CD14-positive monocyte (primary cell): ENCODE data around the gene TECPR2. TPM values are rescaled to one million over a fixed set of nuclear protein-coding genes. Genes with fewer than 3 reads are reported as not detected.

ENCODE experiments used
- DNase-seq, 3 donors: peaks; one replicate each; pipeline ENCODE4 v3.0.0-alpha.2; 2011 to 2022
- H2AFZ ChIP-seq: 2 replicates; pipeline ENCODE4 v1.6.0; 2012; ENCODE audit warnings: mild to moderate bottlenecking, low read depth, low read length, inconsistent platforms; ENCODE audit not compliant: insufficient read depth, poor library complexity, severe bottlenecking
- H3K27ac ChIP-seq, 2 donors: 1 replicate in 1 of 2; 2 replicates in 1 of 2; pipeline ENCODE4 v1.5.1; 2012 to 2013; ENCODE audit warnings: low read length in 2 of 2, control low read depth in 1 of 2, inconsistent platforms in 1 of 2, low read depth in 1 of 2, mild to moderate bottlenecking in 1 of 2
- H3K27me3 ChIP-seq, 2 donors: one replicate each; pipeline versions ENCODE4 v1.6.0 to v1.6.1; 2011 to 2013; ENCODE audit warnings: low read length in 2 of 2; ENCODE audit not compliant: control insufficient read depth in 2 of 2, insufficient read depth in 2 of 2
- H3K36me3 ChIP-seq, 2 donors: replicated peaks in 1 of 2; 1 replicate in 1 of 2; 2 replicates in 1 of 2; pipeline versions ENCODE4 v1.5.1 to v1.6.1; 2012 to 2013; ENCODE audit warnings: low read length in 2 of 2, control low read depth in 1 of 2, inconsistent platforms in 1 of 2, mild to moderate bottlenecking in 1 of 2; ENCODE audit not compliant: insufficient read depth in 2 of 2, control insufficient read depth in 1 of 2
- H3K4me1 ChIP-seq, 2 donors: 1 replicate in 1 of 2; 2 replicates in 1 of 2; pipeline versions ENCODE4 v1.5.1 to v1.6.1; 2012 to 2013; ENCODE audit warnings: low read length in 2 of 2, control low read depth in 1 of 2, inconsistent platforms in 1 of 2, mild to moderate bottlenecking in 1 of 2, moderate library complexity in 1 of 2; ENCODE audit not compliant: insufficient read depth in 2 of 2, control insufficient read depth in 1 of 2
- H3K4me2 ChIP-seq: replicated peaks from 2 replicates; pipeline ENCODE3; 2012; ENCODE audit warnings: low read length, moderate library complexity, mild to moderate bottlenecking; ENCODE audit not compliant: poor library complexity, severe bottlenecking; ENCODE audit errors: extremely low read depth
- H3K4me3 ChIP-seq, 3 experiments: fragments of 200-600 bp in 1 of 3; sonication (generic) in 1 of 3; replicated peaks in 1 of 3; 1 replicate in 2 of 3; 2 replicates in 1 of 3; pipeline ENCODE4 v1.5.1; 2011 to 2013; ENCODE audit warnings: low read length in 3 of 3, mild to moderate bottlenecking in 3 of 3, control low read depth in 2 of 3, low read depth in 2 of 3, inconsistent platforms in 1 of 3, moderate library complexity in 1 of 3
- H3K79me2 ChIP-seq: 2 replicates; pipeline ENCODE4 v1.6.0; 2012; ENCODE audit warnings: mild to moderate bottlenecking, control low read depth, inconsistent platforms, low read length, moderate library complexity; ENCODE audit not compliant: insufficient read depth
- H3K9ac ChIP-seq: 2 replicates; pipeline ENCODE4 v1.6.0; 2017; ENCODE audit warnings: low read length, mild to moderate bottlenecking; ENCODE audit not compliant: insufficient read depth, poor library complexity, severe bottlenecking
- H3K9me3 ChIP-seq, 2 donors: replicated peaks in 1 of 2; 1 replicate in 1 of 2; 2 replicates in 1 of 2; pipeline versions ENCODE4 v1.5.1 to v1.6.1; 2012 to 2013; ENCODE audit warnings: low read length in 2 of 2, control low read depth in 1 of 2; ENCODE audit not compliant: control insufficient read depth in 1 of 2, insufficient read depth in 1 of 2
- H4K20me1 ChIP-seq: 2 replicates; pipeline ENCODE4 v1.6.0; 2012; ENCODE audit warnings: mild to moderate bottlenecking, low read length, control low read depth, moderate library complexity; ENCODE audit not compliant: insufficient read depth
- H3K27ac Mint-ChIP-seq, 7 donors: one replicate each; pipeline ENCODE4 v1.8.0; 2020; ENCODE audit warnings: mild to moderate bottlenecking in 7 of 7, mixed read lengths in 7 of 7, moderate library complexity in 6 of 7, inconsistent platforms in 2 of 7
- H3K27me3 Mint-ChIP-seq, 3 donors: one replicate each; pipeline ENCODE4 v1.8.0; 2021 to 2022; ENCODE audit warnings: low read depth in 3 of 3, mild to moderate bottlenecking in 3 of 3, mixed read lengths in 3 of 3, moderate library complexity in 3 of 3, inconsistent platforms in 1 of 3
- H3K36me3 Mint-ChIP-seq, 2 donors: one replicate each; pipeline ENCODE4 v1.8.0; 2020; ENCODE audit warnings: mixed read lengths in 2 of 2, inconsistent platforms in 1 of 2, mild to moderate bottlenecking in 1 of 2
- H3K4me1 Mint-ChIP-seq: one replicate; pipeline ENCODE4 v1.8.0; 2020; ENCODE audit warnings: mild to moderate bottlenecking, mixed read lengths
- H3K4me3 Mint-ChIP-seq, 2 donors: one replicate each; pipeline ENCODE4 v1.8.0; 2020; ENCODE audit warnings: mild to moderate bottlenecking in 2 of 2, mixed read lengths in 2 of 2, moderate library complexity in 1 of 2
- H3K9me3 Mint-ChIP-seq, 7 donors: one replicate each; pipeline ENCODE4 v1.8.0; 2020 to 2022; ENCODE audit warnings: mixed read lengths in 7 of 7, mild to moderate bottlenecking in 6 of 7, moderate library complexity in 6 of 7, inconsistent platforms in 2 of 7
- CTCF ChIP-seq: fragments of 200-600 bp; IDR thresholded peaks from one replicate; pipeline ENCODE4 v1.8.0; 2022; ENCODE audit warnings: antibody characterized with exemption, mild to moderate bottlenecking
- WGBS: methylation state at CpG from one replicate; pipeline ENCODE4 v1.1.5; 2013; ENCODE audit warnings: missing lambda C conversion rate; ENCODE audit not compliant: insufficient coverage; 5-methylcytosine and 5-hydroxymethylcytosine counted together
- intact Hi-C, 2 donors: fragments of 100-400 bp; cut with micrococcal nuclease; formaldehyde crosslinking; loops; one replicate each; pipeline versions ENCODE4 v1.15.0 to v1.15.1; 2023
- polyA plus RNA-seq, 3 donors: library from polyadenylated mRNA; depleted of rRNA in 1 of 3; unstranded in 2 of 3; stranded (reverse) in 1 of 3; fragments of 300-500 nt in 2 of 3; fragments of >200 nt in 1 of 3; fragmentation: Illumina TruSeq in 2 of 3; gene quantifications; 1 replicate in 2 of 3; 2 replicates in 1 of 3; pipeline ENCODE4 v1.2.3, GENCODE V29; 2012 to 2021

Gene TECPR2
- polyA plus RNA-seq, 3 donors: 2.8 to 10.4 (median 6.4) TPM

- Mint-ChIP-seq H3K36me3 (peaks cover 2 to 10% of the 10 kb centered on the region in 2 donors), H3K9me3 (peaks cover 0 to 3% (median 2%) of the 10 kb centered on the region in 7 donors), H3K4me3 (no peak overlapping the region), H3K27me3 (peaks cover 1 to 10% (median 4%) of the 10 kb centered on the region in 3 donors), H3K4me1 (peaks cover 23% of the 10 kb centered on the region), H3K27ac (peak overlapping the region in 5 of 7 donors; percentile 62 to 84 (median 68))
- intact Hi-C loops: loop anchor here in 1 of 2 donors (10.0 kb wide), 1 partner anchor 143 kb away; the partner anchor contains the start of genes CINP and TECPR2
- no peak overlapping the region for H2AFZ ChIP-seq
- no peak overlapping the region for H3K27ac ChIP-seq
- 93% methylated on average over 16 of the region's 21 CpGs for WGBS
- H3K4me2 ChIP-seq: no peak overlapping the region
- no peak for DNase-seq
- no peak overlapping the region for H3K4me3 ChIP-seq
- H3K36me3 ChIP-seq: no peaks in the 10 kb centered on the region
- H3K79me2 ChIP-seq: no peaks in the 10 kb centered on the region
- TF ChIP-seq CTCF: no peak
- H4K20me1 ChIP-seq: no peaks in the 10 kb centered on the region
- H3K9me3 ChIP-seq: no peaks in the 10 kb centered on the region
- peaks cover 16 to 19% of the 10 kb centered on the region in 2 donors for H3K4me1 ChIP-seq
- H3K27me3 ChIP-seq: peaks cover 0 to 4% of the 10 kb centered on the region in 2 donors
- no peak overlapping the region for H3K9ac ChIP-seq
Observed at GRCh38 chr14:102507857-102508312, 145.1 kb downstream of the TECPR2 start.

GRCh38 chr14:102508410-102508773, 145.7 kb downstream of the TECPR2 start:
- no peak overlapping the region for H3K4me3 ChIP-seq
- H3K4me1 ChIP-seq: peaks cover 16 to 19% of the 10 kb centered on the region in 2 donors
- no peak for TF ChIP-seq CTCF
- peak overlapping the region; percentile 44 for H2AFZ ChIP-seq
- intact Hi-C loops: loop anchor here in 1 of 2 donors (10.0 kb wide), 1 partner anchor 144 kb away; the partner anchor contains the start of genes CINP and TECPR2
- H3K9me3 ChIP-seq: no peaks in the 10 kb centered on the region
- DNase-seq: no peak
- H3K79me2 ChIP-seq: no peaks in the 10 kb centered on the region
- no peaks in the 10 kb centered on the region for H3K36me3 ChIP-seq
- Mint-ChIP-seq H3K36me3 (peaks cover 2 to 10% of the 10 kb centered on the region in 2 donors), H3K27me3 (peaks cover 2 to 10% (median 4%) of the 10 kb centered on the region in 3 donors), H3K27ac (peak overlapping the region in 6 of 7 donors; percentile 68 to 92 (median 86)), H3K9me3 (peaks cover 0 to 3% (median under 1%) of the 10 kb centered on the region in 7 donors), H3K4me3 (no peak overlapping the region), H3K4me1 (peaks cover 23% of the 10 kb centered on the region)
- WGBS: 93% methylated on average over 7 of the region's 14 CpGs
- peaks cover 0 to 4% of the 10 kb centered on the region in 2 donors for H3K27me3 ChIP-seq
- H3K9ac ChIP-seq: no peak overlapping the region
- H3K27ac ChIP-seq: peak overlapping the region in 1 of 2 donors; percentile 53
- no peaks in the 10 kb centered on the region for H4K20me1 ChIP-seq
- no peak overlapping the region for H3K4me2 ChIP-seq
